OCI-LY7 (cell line): ENCODE results near the gene HOXA3. TPM values are rescaled to one million over a fixed set of nuclear protein-coding genes. Genes with fewer than 3 reads are reported as not detected.

Source experiments
- BruUV-seq: library from RNA; stranded (reverse); fragments of 400-500 nt; replicated peaks from 2 replicates; lab custom pipeline; 2021; lab: Mats Ljungman, UMichigan
- CTCF ChIA-PET: fragments of 300-600 bp; sonication (Branson Sonifier 250); formaldehyde crosslinking; loops from one replicate; lab custom pipeline; 2022; ENCODE audit warnings: antibody characterized with exemption; ENCODE audit not compliant: unreplicated experiment; lab: Charles Lee
- POLR2A ChIA-PET: fragments of 300-600 bp; sonication (Branson Sonifier 250); formaldehyde crosslinking; loops from one replicate; lab custom pipeline; 2022; ENCODE audit warnings: antibody characterized with exemption; lab: Charles Lee
- DNase-seq: peaks from one replicate; pipeline ENCODE4 v3.0.0-alpha.2; 2015; ENCODE audit warnings: low spot score
- H2AFZ ChIP-seq: fragments of 200-600 bp; sonication (generic), shearing (Covaris generic); 2 replicates; pipeline ENCODE4 v1.6.1; 2014; ENCODE audit warnings: mild to moderate bottlenecking, antibody characterized with exemption, low read length, moderate library complexity
- H3K27ac ChIP-seq: fragments of 200-600 bp; sonication (generic); 2 replicates; pipeline ENCODE4 v1.5.1; 2014; ENCODE audit warnings: mixed run types, low read depth, mild to moderate bottlenecking, moderate library complexity, low read length, inconsistent platforms; ENCODE audit not compliant: poor library complexity, severe bottlenecking
- H3K36me3 ChIP-seq: fragments of 200-600 bp; sonication (generic); 2 replicates; pipeline ENCODE4 v1.6.1; 2014; ENCODE audit warnings: mild to moderate bottlenecking, antibody characterized with exemption, low read length, moderate library complexity, mixed read lengths; ENCODE audit not compliant: insufficient read depth
- H3K4me1 ChIP-seq: fragments of 200-600 bp; sonication (generic); 2 replicates; pipeline ENCODE4 v1.5.1; 2014; ENCODE audit warnings: mild to moderate bottlenecking, low read length; ENCODE audit not compliant: insufficient read depth, poor library complexity, severe bottlenecking
- H3K4me2 ChIP-seq: fragments of 200-600 bp; sonication (generic); 2 replicates; pipeline ENCODE4 v1.6.1; 2014; ENCODE audit warnings: mild to moderate bottlenecking, low read length
- H3K4me3 ChIP-seq: fragments of 200-600 bp; sonication (generic); 2 replicates; pipeline ENCODE4 v1.5.1; 2014; ENCODE audit warnings: mild to moderate bottlenecking, low read depth, low read length; ENCODE audit not compliant: poor library complexity, severe bottlenecking
- H3K79me2 ChIP-seq: fragments of 200-600 bp; sonication (generic); 2 replicates; pipeline ENCODE4 v1.6.1; 2016; ENCODE audit warnings: low read depth, mild to moderate bottlenecking, low read length, moderate library complexity, mixed read lengths; ENCODE audit not compliant: insufficient read depth
- H3K9me2 ChIP-seq: fragments of 200-600 bp; sonication (generic); 2 replicates; pipeline ENCODE4 v1.6.1; 2016; ENCODE audit warnings: mild to moderate bottlenecking, low read length, mixed read lengths; ENCODE audit not compliant: insufficient read depth
- H3K9me3 ChIP-seq: fragments of 200-600 bp; sonication (generic); 2 replicates; pipeline ENCODE4 v1.6.1; 2014; ENCODE audit warnings: mild to moderate bottlenecking, mixed run types, low read length, mixed read lengths
- H4K20me1 ChIP-seq: fragments of 200-600 bp; sonication (generic); 2 replicates; pipeline ENCODE4 v1.6.1; 2014; ENCODE audit warnings: mild to moderate bottlenecking, antibody characterized with exemption, low read length, moderate library complexity, mixed read lengths; ENCODE audit not compliant: insufficient read depth
- CTCF ChIP-seq: fragments of 200-600 bp; sonication (generic); conservative IDR thresholded peaks from 2 replicates; pipeline ENCODE4 v1.5.1; 2014; ENCODE audit warnings: mild to moderate bottlenecking, antibody characterized with exemption, low read length, moderate library complexity, mixed read lengths
- EZH2phosphoT487 ChIP-seq: fragments of 200-600 bp; sonication (generic); IDR thresholded peaks from 2 replicates; pipeline ENCODE4 v1.6.1; 2018; ENCODE audit warnings: low read depth, borderline replicate concordance, mild to moderate bottlenecking, mixed run types, antibody characterized with exemption, low read length, moderate library complexity, mixed read lengths
- intact Hi-C: fragments of 100-400 bp; cut with micrococcal nuclease; formaldehyde crosslinking; loops from one replicate; pipeline ENCODE4 v1.10.0; 2022; ENCODE audit not compliant: unreplicated experiment
- total RNA-seq, 2 experiments: library from RNA; depleted of rRNA in 1 of 2; stranded (reverse); fragments of >200 nt in 1 of 2; shearing (Covaris generic) in 1 of 2; gene quantifications; 2 replicates each; pipeline ENCODE4 v1.2.3, GENCODE V29; 2014 to 2022

Gene HOXA3
- total RNA-seq, 2 experiments from 2014 or later, result 0.41 to 2.7 TPM

DNA sequence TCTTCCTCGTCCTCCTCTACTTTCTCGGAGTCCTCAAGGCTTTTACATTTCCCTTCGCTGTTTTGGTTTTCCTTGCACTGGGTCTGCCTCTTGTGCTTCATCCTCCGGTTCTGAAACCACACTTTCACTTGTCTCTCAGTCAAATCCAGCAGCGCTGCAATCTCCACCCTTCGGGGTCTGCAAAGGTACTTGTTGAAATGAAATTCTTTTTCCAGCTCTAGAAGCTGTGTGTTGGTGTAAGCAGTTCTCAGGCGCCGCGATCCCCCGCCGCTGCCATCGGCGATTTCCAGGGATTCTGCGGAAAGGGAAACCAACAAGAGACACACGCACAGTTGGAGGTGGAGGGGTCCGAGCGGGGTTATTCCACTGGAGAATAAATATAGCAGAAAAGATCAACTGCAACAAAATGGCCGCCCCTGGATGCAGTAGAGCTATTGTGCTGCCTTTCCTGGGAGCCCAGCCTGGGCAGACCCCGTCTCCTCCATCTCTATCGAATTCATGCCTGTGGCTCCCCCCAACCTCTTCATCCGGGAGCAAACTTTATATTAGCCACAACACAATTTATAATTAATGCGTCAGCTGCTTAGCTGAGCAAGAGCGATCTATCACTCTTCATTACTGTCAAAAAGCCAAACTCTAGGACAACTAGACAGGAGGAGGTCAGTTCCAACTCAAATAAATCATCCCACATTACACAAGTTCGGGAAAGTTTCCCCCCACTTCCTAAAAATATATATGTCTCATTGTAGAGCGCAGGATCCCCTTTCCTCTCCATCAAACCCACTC is 51.0 kb downstream of the HOXA3 start:
- H3K36me3 ChIP-seq, result no peaks in the 10 kb centered on the region
- H3K9me3 ChIP-seq, result no peaks in the 10 kb centered on the region
- no peaks in the 10 kb centered on the region; the same call in 1 of the 2 replicates for H3K79me2 ChIP-seq
- no peak overlapping the region for H3K4me2 ChIP-seq
- ChIA-PET CTCF (no interaction called here), POLR2A (no interaction called here)
- no TSS peak for BruUV-seq
- DNase-seq, result no peak
- intact Hi-C loops, result no loop called here
- TF ChIP-seq CTCF (no peak), EZH2phosphoT487 (no peak)
- H3K9me2 ChIP-seq, result no peaks in the 10 kb centered on the region
- H3K4me3 ChIP-seq, result no peak overlapping the region
- H2AFZ ChIP-seq, result no peak overlapping the region
- H3K4me1 ChIP-seq, result peaks cover 11% of the 10 kb centered on the region
- H3K27ac ChIP-seq, result no peak overlapping the region
- H4K20me1 ChIP-seq, result peaks cover 5% of the 10 kb centered on the region; the same call in 1 of the 2 replicates

DNA sequence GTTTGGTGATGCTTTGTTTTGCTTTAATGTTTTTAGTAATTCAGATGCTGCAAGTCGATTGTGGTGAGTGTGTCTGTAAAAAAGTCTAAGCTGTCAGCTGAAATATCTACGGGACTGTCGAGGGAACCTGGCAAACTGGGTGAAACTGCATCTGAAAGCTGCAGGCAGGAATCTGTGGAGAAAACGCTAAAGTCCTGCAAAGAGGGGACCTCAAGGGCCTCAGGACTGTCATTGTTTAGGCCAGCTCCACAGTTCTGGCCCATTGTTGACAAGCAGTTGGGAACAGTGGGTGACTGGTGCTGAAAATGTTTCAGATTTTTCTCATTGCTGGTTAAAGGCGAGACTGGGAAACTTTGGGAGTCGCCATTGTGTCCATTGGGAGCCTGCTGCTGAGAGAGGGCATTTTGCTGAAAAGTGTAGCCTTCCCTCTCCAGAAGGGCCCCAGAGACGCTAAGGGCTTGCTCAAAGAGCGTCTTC is 51.7 kb downstream of the HOXA3 start:
- H3K9me2 ChIP-seq, result no peaks in the 10 kb centered on the region
- TF ChIP-seq EZH2phosphoT487 (no peak), CTCF (no peak)
- ChIA-PET CTCF (no interaction called here), POLR2A (interaction anchor here (0.8 kb wide), 1 partner anchor 402 kb away, joined by 3 read pairs; no protein-coding TSS in a partner anchor)
- no TSS peak for BruUV-seq
- no peak for DNase-seq
- no peaks in the 10 kb centered on the region for H3K36me3 ChIP-seq
- H3K4me1 ChIP-seq, result peaks cover 11% of the 10 kb centered on the region
- no peak overlapping the region for H3K4me3 ChIP-seq
- peaks cover 5% of the 10 kb centered on the region; the same call in 1 of the 2 replicates for H4K20me1 ChIP-seq
- no peak overlapping the region for H3K4me2 ChIP-seq
- H2AFZ ChIP-seq, result no peak overlapping the region
- H3K79me2 ChIP-seq, result no peaks in the 10 kb centered on the region; the same call in 1 of the 2 replicates
- no peak overlapping the region for H3K27ac ChIP-seq
- intact Hi-C loops, result no loop called here
- no peaks in the 10 kb centered on the region for H3K9me3 ChIP-seq
